ENCODE data around the gene MATK. TPM values are rescaled to one million over a fixed set of nuclear protein-coding genes. Genes with fewer than 3 reads are reported as not detected.

The MATK gene
- total RNA-seq, 1 experiment from 2014 or later: 0.21 TPM

GRCh38 chr19:3773814-3774515, 12.2 kb downstream of the MATK start:
- BruUV-seq (replicated peaks): no TSS peak
- DNase-seq (ENCODE audit: low read depth, low spot score): no peak
- H3K4me1 ChIP-seq (ENCODE audit: control insufficient read depth, insufficient read depth, low read length): no peaks in the 10 kb centered on the region
- CTCF ChIA-PET: no interaction called here
- H3K4me3 ChIP-seq (ENCODE audit: low read depth in 2 of 2, low read length in 2 of 2): no peak overlapping the region
- in situ Hi-C loops (cut with HindIII; ENCODE audit: low pct_unique_long_range_greater_than_20kb, low sequenced_read_pairs): no loop called here
- H3K27ac ChIP-seq (ENCODE audit: low read length): no peak overlapping the region
- POLR2A ChIA-PET: no interaction called here
- H3K9me3 ChIP-seq (ENCODE audit: control insufficient read depth, insufficient read depth, low read depth, low read length): no peaks in the 10 kb centered on the region
- TF ChIP-seq POLR2AphosphoS5 (IDR thresholded peaks at IDR 0.05; ENCODE audit: low read depth, low read length) (no peak), SIN3A (IDR thresholded peaks at IDR 0.05; ENCODE audit: borderline replicate concordance, insufficient read depth, low read depth, low read length) (no peak), TCF7L2 (IDR thresholded peaks at IDR 0.05; ENCODE audit: low read depth, low read length) (no peak), REST (IDR thresholded peaks at IDR 0.05; ENCODE audit: insufficient read depth in 1 of 2, low read depth in 2 of 2, low read length in 1 of 2) (no peak)
- TF ChIP-seq, protein P1, sequence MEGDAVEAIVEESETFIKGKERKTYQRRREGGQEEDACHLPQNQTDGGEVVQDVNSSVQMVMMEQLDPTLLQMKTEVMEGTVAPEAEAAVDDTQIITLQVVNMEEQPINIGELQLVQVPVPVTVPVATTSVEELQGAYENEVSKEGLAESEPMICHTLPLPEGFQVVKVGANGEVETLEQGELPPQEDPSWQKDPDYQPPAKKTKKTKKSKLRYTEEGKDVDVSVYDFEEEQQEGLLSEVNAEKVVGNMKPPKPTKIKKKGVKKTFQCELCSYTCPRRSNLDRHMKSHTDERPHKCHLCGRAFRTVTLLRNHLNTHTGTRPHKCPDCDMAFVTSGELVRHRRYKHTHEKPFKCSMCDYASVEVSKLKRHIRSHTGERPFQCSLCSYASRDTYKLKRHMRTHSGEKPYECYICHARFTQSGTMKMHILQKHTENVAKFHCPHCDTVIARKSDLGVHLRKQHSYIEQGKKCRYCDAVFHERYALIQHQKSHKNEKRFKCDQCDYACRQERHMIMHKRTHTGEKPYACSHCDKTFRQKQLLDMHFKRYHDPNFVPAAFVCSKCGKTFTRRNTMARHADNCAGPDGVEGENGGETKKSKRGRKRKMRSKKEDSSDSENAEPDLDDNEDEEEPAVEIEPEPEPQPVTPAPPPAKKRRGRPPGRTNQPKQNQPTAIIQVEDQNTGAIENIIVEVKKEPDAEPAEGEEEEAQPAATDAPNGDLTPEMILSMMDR (IDR thresholded peaks at IDR 0.05): no peak
- no peaks in the 10 kb centered on the region for H3K36me3 ChIP-seq (ENCODE audit: control insufficient read depth, insufficient read depth, low read length)
- intact Hi-C loops (cut with micrococcal nuclease; ENCODE audit: unreplicated experiment): no loop called here
- H3K27me3 ChIP-seq (ENCODE audit: control insufficient read depth, insufficient read depth, low read length): no peaks in the 10 kb centered on the region
- ATAC-seq: no peak

- ChIA-PET CTCF (no interaction called here), POLR2A (no interaction called here)
- TF ChIP-seq REST (IDR thresholded peaks at IDR 0.05; ENCODE audit: insufficient read depth in 1 of 2, low read depth in 2 of 2, low read length in 1 of 2) (no peak), SIN3A (IDR thresholded peaks at IDR 0.05; ENCODE audit: borderline replicate concordance, insufficient read depth, low read depth, low read length) (no peak), TCF7L2 (IDR thresholded peaks at IDR 0.05; ENCODE audit: low read depth, low read length) (no peak), POLR2AphosphoS5 (IDR thresholded peaks at IDR 0.05; ENCODE audit: low read depth, low read length) (no peak)
- TF ChIP-seq, protein P1 (IDR thresholded peaks at IDR 0.05): no peak
- ATAC-seq (no peak), DNase-seq (ENCODE audit: low read depth, low spot score) (no peak)
- Histone ChIP-seq H3K27ac (ENCODE audit: low read length) (no peak within 1 kb of the TSS), H3K36me3 (ENCODE audit: control insufficient read depth, insufficient read depth, low read length) (no peaks in the 10 kb centered on the region), H3K27me3 (ENCODE audit: control insufficient read depth, insufficient read depth, low read length) (no peaks in the 10 kb centered on the region), H3K4me1 (ENCODE audit: control insufficient read depth, insufficient read depth, low read length) (no peaks in the 10 kb centered on the region), H3K4me3 (ENCODE audit: low read depth in 2 of 2, low read length in 2 of 2) (no peak within 1 kb of the TSS), H3K9me3 (ENCODE audit: control insufficient read depth, insufficient read depth, low read depth, low read length) (no peaks in the 10 kb centered on the region)
- intact Hi-C loops (cut with micrococcal nuclease; ENCODE audit: unreplicated experiment) (no loop called here), in situ Hi-C loops (cut with HindIII; ENCODE audit: low pct_unique_long_range_greater_than_20kb, low sequenced_read_pairs) (no loop called here)
- BruUV-seq (replicated peaks): no TSS peak
Measured at GRCh38 chr19:3771906-3772455, 14.2 kb downstream of the MATK start, which contains the start of gene RAX2. RAX2 (minus strand) TSS chr19:3772228; CDS start chr19:3771742, 486 bp downstream.

Measured in Panc1 (cell line).